GM12864 (cell line): Measurements from ENCODE around the gene GRAP2.

ENCODE experiments used
- DNase-seq: peaks from one replicate; pipeline ENCODE4 v3.0.0-alpha.2; 2011; ENCODE audit warnings: low read depth
- H3K4me3 ChIP-seq: 2 replicates; pipeline ENCODE4 v1.5.1; 2011; ENCODE audit warnings: mild to moderate bottlenecking, low read depth, low read length, control low read depth
- CTCF ChIP-seq: IDR thresholded peaks from 2 replicates; pipeline ENCODE4 v1.5.1; 2011; ENCODE audit warnings: low read depth, mild to moderate bottlenecking, moderate library complexity, low read length, control low read depth, inconsistent platforms; ENCODE audit errors: missing control alignments

Gene GRAP2

GRCh38 chr22:39960791-39961746 is 60.2 kb downstream of the GRAP2 start:
- no peak overlapping the region for H3K4me3 ChIP-seq
- no peak for TF ChIP-seq CTCF
- peak; percentile 93 for DNase-seq

DNA sequence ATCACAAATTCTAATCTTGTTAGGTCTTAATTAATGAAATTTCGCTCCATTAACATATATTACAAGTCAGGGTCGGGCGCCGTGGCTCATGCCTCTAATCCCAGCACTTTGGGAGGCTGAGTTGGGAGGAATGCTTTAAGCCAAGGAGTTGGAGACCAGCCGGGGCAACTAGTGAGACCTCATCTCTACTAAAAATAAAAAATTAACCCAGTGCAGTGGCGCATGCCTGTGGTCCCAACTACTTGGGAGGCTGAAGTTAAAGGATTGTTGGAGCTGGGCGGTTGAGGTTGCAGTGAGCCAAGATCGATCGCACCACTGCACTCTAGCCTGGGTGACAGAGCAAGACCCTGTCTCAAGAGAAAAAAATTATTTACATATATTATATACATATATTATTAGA is 61.2 kb downstream of the GRAP2 start:
- DNase-seq, result no peak
- no peak overlapping the region for H3K4me3 ChIP-seq
- TF ChIP-seq CTCF, result no peak

- no peak overlapping the region for H3K4me3 ChIP-seq
- DNase-seq, result no peak
- TF ChIP-seq CTCF, result no peak
These were observed 64.9 kb downstream of the GRAP2 start for GRCh38 chr22:39965748-39966147.

DNA sequence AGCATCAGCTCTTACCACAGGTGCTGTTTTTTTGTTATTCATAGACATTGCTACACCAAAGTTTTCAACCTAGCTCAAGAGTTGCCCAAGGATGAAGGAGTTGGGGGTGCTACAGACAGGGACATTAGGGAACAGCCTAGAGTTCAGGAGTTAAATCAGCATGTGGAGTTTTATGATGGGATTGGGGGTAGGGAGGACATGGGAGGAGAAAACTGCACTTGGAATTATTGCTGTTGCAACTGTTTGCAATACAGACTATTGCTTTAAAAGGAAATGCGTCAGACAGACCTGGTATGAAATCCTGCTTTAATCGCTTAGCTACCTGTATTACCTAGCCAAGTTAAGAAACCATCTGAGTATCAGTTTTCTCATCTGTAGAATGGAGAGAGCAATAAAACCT is 65.6 kb downstream of the GRAP2 start:
- H3K4me3 ChIP-seq, result no peak overlapping the region
- DNase-seq, result no peak
- TF ChIP-seq CTCF, result no peak

DNA sequence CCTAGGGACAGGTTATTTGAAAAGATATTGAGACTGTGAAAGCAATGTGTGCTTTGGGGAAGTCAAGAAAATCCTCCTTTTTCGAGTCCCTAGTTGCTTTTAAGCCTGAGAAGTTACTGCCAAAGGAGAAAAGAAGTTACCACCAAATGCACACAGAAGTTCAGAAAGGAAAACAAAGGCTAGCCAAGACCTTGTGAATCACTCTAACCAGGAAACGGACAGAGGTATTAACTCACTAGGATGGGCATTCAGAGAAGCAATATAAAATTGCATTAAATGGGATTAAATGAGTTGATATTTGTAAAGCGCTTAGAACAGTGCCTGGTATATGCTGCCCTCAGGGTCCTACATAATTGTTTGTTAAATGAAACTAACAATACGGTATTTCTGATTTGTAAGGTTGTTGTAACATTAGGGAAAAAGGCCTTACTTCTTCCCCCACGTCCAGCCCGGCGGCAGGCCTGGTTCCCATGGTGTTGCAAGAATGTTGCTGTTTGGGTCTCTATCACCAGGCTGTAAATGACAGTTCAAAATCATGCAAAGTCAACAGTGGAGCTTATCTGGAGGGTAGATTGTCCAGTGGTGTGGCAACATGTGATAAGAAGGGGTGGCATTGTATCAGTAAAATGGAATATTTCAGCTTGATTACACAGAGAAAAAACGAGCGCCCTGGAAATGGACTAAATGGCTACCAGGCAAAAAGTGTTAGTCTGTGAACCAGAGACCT is 66.4 kb downstream of the GRAP2 start:
- no peak for TF ChIP-seq CTCF
- H3K4me3 ChIP-seq, result no peak overlapping the region
- DNase-seq, result no peak

DNA sequence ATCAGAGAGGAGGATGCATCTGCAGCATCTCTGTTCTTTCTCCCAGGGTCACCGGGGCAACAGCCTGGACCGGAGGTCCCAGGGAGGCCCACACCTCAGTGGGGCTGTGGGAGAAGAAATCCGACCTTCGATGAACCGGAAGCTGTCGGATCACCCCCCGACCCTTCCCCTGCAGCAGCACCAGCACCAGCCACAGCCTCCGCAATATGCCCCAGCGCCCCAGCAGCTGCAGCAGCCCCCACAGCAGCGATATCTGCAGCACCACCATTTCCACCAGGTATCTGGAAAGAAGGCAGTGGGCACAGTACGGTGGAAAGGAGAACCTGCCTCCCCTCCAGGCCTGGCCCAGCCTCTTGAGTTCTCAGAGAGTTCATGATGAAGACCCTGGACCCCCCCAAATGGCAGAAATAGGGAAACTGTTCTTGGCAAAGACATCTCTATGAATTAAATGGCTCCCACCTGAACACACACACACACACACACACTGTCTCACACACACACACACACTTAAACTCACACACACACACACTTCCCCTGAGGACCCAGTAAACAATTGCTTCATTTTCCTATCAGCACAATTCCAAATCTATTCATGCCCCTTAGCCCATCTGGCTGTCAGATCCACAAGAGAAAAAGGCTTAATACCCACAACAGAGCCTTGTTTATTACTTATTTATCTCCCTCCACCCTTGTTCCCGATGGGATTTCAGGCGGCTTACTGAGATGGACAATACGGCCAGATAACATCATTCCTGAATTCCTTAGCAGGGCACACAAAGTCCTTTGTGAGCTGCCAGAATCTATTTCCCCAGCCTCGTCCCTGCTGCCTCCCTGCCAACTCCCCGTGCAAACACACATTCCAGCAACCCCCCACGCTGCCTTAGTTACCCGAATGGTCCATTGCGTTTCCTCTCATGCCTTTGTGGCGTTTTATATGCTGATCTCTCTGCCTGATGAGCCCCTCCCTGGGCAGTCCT is 67.4 kb downstream of the GRAP2 start:
- no peak overlapping the region for H3K4me3 ChIP-seq
- TF ChIP-seq CTCF, result no peak
- DNase-seq, result no peak
